ENCODE measurements around the gene GAK.

The GAK gene

GRCh38 chr4:957581-958313 lies 25.6 kb upstream of the GAK start:
- no peak for TF ChIP-seq CTCF (IDR thresholded peaks at IDR 0.05; ENCODE audit: poor library complexity, severe bottlenecking)
- ATAC-seq (ENCODE audit: low read depth) (no peak), DNase-seq (ENCODE audit: low spot score) (peak; percentile 69)
- H3K9me3 ChIP-seq (ENCODE audit: severe bottlenecking), result no peaks in the 10 kb centered on the region
- no peak overlapping the region for H3K27ac ChIP-seq (ENCODE audit: poor library complexity, severe bottlenecking)
- no peak overlapping the region for H3K4me3 ChIP-seq (ENCODE audit: severe bottlenecking)
- H3K27me3 ChIP-seq (ENCODE audit: insufficient read depth, poor library complexity, severe bottlenecking), result no peaks in the 10 kb centered on the region
- no peaks in the 10 kb centered on the region for H3K4me1 ChIP-seq (ENCODE audit: insufficient read depth, poor library complexity, severe bottlenecking)
- H3K36me3 ChIP-seq (ENCODE audit: low read depth), result peaks cover 7% of the 10 kb centered on the region; the same call in 1 of the 2 replicates

- Histone ChIP-seq H3K4me1 (ENCODE audit: insufficient read depth, poor library complexity, severe bottlenecking) (no peaks in the 10 kb centered on the region), H3K27me3 (ENCODE audit: insufficient read depth, poor library complexity, severe bottlenecking) (no peaks in the 10 kb centered on the region), H3K27ac (ENCODE audit: poor library complexity, severe bottlenecking) (no peak overlapping the region), H3K36me3 (ENCODE audit: low read depth) (peaks cover 2% of the 10 kb centered on the region; the same call in 1 of the 2 replicates), H3K9me3 (ENCODE audit: severe bottlenecking) (no peaks in the 10 kb centered on the region), H3K4me3 (ENCODE audit: severe bottlenecking) (no peak overlapping the region)
- DNase-seq (ENCODE audit: low spot score), result no peak
- no peak for ATAC-seq (ENCODE audit: low read depth)
- no peak for TF ChIP-seq CTCF (IDR thresholded peaks at IDR 0.05; ENCODE audit: poor library complexity, severe bottlenecking)
Observed at GRCh38 chr4:957231-957580, 25.1 kb upstream of the GAK start.

GRCh38 chr4:956531-957230 lies 24.6 kb upstream of the GAK start:
- ATAC-seq (ENCODE audit: low read depth) (no peak), DNase-seq (ENCODE audit: low spot score) (no peak)
- Histone ChIP-seq H3K4me1 (ENCODE audit: insufficient read depth, poor library complexity, severe bottlenecking) (no peaks in the 10 kb centered on the region), H3K27me3 (ENCODE audit: insufficient read depth, poor library complexity, severe bottlenecking) (no peaks in the 10 kb centered on the region), H3K9me3 (ENCODE audit: severe bottlenecking) (no peaks in the 10 kb centered on the region), H3K4me3 (ENCODE audit: severe bottlenecking) (no peak overlapping the region), H3K27ac (ENCODE audit: poor library complexity, severe bottlenecking) (no peak overlapping the region), H3K36me3 (ENCODE audit: low read depth) (no peaks in the 10 kb centered on the region)
- TF ChIP-seq CTCF (IDR thresholded peaks at IDR 0.05; ENCODE audit: poor library complexity, severe bottlenecking), result no peak

- TF ChIP-seq CTCF (IDR thresholded peaks at IDR 0.05; ENCODE audit: poor library complexity, severe bottlenecking), result no peak
- Histone ChIP-seq H3K4me3 (ENCODE audit: severe bottlenecking) (no peak overlapping the region), H3K36me3 (ENCODE audit: low read depth) (no peaks in the 10 kb centered on the region), H3K27me3 (ENCODE audit: insufficient read depth, poor library complexity, severe bottlenecking) (no peaks in the 10 kb centered on the region), H3K27ac (ENCODE audit: poor library complexity, severe bottlenecking) (no peak overlapping the region), H3K4me1 (ENCODE audit: insufficient read depth, poor library complexity, severe bottlenecking) (no peaks in the 10 kb centered on the region), H3K9me3 (ENCODE audit: severe bottlenecking) (no peaks in the 10 kb centered on the region)
- ATAC-seq (ENCODE audit: low read depth) (no peak), DNase-seq (ENCODE audit: low spot score) (peak; percentile 52)
Observed at GRCh38 chr4:955931-956381, 23.8 kb upstream of the GAK start.

Measured in RWPE2 (cell line).